ENCODE results near the gene FBXW11.

- TF ChIP-seq CTCF (IDR thresholded peaks at IDR 0.05; ENCODE audit: poor library complexity, severe bottlenecking) (no peak), MXI1 (conservative IDR thresholded peaks at IDR 0.05; ENCODE audit: poor library complexity, severe bottlenecking) (no peak), EP300 (conservative IDR thresholded peaks at IDR 0.05; ENCODE audit: poor library complexity, severe bottlenecking) (no peak), RAD21 (conservative IDR thresholded peaks at IDR 0.05) (no peak)
These were observed 154.2 kb downstream of the FBXW11 start for GRCh38 chr5:171852255-171852681.
